ENCODE results near the gene PEX14. TPM values are rescaled to one million over a fixed set of nuclear protein-coding genes. Genes with fewer than 3 reads are reported as not detected.

PEX14 gene
- polyA plus RNA-seq, 1 donor (not counting 4 experiments of a cell fraction or from before 2014, with no cell fraction given): 8.4 TPM

- Histone ChIP-seq H3K9me1 (ENCODE audit: control insufficient read depth, extremely low read depth, insufficient read depth, low read length) (no peaks in the 10 kb centered on the region), H3K4me3 (ENCODE audit: control insufficient read depth in 2 of 3, extremely low read depth in 1 of 3, insufficient read depth in 2 of 3, low read depth in 1 of 3, low read length in 3 of 3) (no peak overlapping the region), H3K9ac (ENCODE audit: control insufficient read depth, extremely low read depth, insufficient read depth, low read length) (no peak overlapping the region), H3K9me3 (ENCODE audit: control insufficient read depth, low read depth, low read length) (no peaks in the 10 kb centered on the region), H3K27me3 (ENCODE audit: control insufficient read depth, extremely low read depth, insufficient read depth, low read length) (no peaks in the 10 kb centered on the region), H3K36me3 (ENCODE audit: control insufficient read depth in 2 of 2, extremely low read depth in 1 of 2, insufficient read depth in 2 of 2, low read length in 2 of 2) (peaks cover 0 to 1% of the 10 kb centered on the region in 2 experiments), H3K4me1 (ENCODE audit: control insufficient read depth, extremely low read depth, insufficient read depth, low read length) (no peaks in the 10 kb centered on the region), H4K20me1 (ENCODE audit: control insufficient read depth, extremely low read depth, insufficient read depth, low read length) (no peaks in the 10 kb centered on the region), H2AFZ (ENCODE audit: control insufficient read depth, low read length) (no peak overlapping the region), H3K4me2 (ENCODE audit: control insufficient read depth, extremely low read depth, insufficient read depth, low read depth, low read length) (no peak overlapping the region), H3K27ac (ENCODE audit: control insufficient read depth, insufficient read depth, low read length) (no peak overlapping the region), H3K79me2 (ENCODE audit: control insufficient read depth, insufficient read depth, low read length) (no peaks in the 10 kb centered on the region)
- TF ChIP-seq CTCF (optimal IDR thresholded peaks at IDR 0.05 in 1 of 3, IDR thresholded peaks at IDR 0.05 in 1 of 3, conservative IDR thresholded peaks at IDR 0.05 in 1 of 3; ENCODE audit: extremely low read depth in 1 of 3, insufficient read depth in 2 of 3, low read length in 3 of 3) (no peak), EZH2 (IDR thresholded peaks at IDR 0.05; ENCODE audit: low read length) (no peak)
- DNase-seq (ENCODE audit: low read depth, low spot score): no peak
- dilution Hi-C loops (cut with MboI; ENCODE audit: extremely low pct_ligation_motif_present, low sequenced_read_pairs): no loop called here
- no peak for FAIRE-seq
Measured at GRCh38 chr1:10673109-10673711, 198.5 kb downstream of the PEX14 start.

GRCh38 chr1:10674222-10674621 is 199.5 kb downstream of the PEX14 start:
- H3K4me2 ChIP-seq (ENCODE audit: control insufficient read depth, extremely low read depth, insufficient read depth, low read depth, low read length): no peak overlapping the region
- no peak overlapping the region for H2AFZ ChIP-seq (ENCODE audit: control insufficient read depth, low read length)
- no peaks in the 10 kb centered on the region for H3K9me1 ChIP-seq (ENCODE audit: control insufficient read depth, extremely low read depth, insufficient read depth, low read length)
- FAIRE-seq (no peak), DNase-seq (ENCODE audit: low read depth, low spot score) (no peak)
- H4K20me1 ChIP-seq (ENCODE audit: control insufficient read depth, extremely low read depth, insufficient read depth, low read length): peaks cover 2% of the 10 kb centered on the region
- H3K9me3 ChIP-seq (ENCODE audit: control insufficient read depth, low read depth, low read length): no peaks in the 10 kb centered on the region
- H3K9ac ChIP-seq (ENCODE audit: control insufficient read depth, extremely low read depth, insufficient read depth, low read length): no peak overlapping the region
- no peak overlapping the region for H3K27ac ChIP-seq (ENCODE audit: control insufficient read depth, insufficient read depth, low read length)
- H3K36me3 ChIP-seq (ENCODE audit: control insufficient read depth in 2 of 2, extremely low read depth in 1 of 2, insufficient read depth in 2 of 2, low read length in 2 of 2): no peaks in the 10 kb centered on the region
- TF ChIP-seq EZH2 (IDR thresholded peaks at IDR 0.05; ENCODE audit: low read length) (no peak), CTCF (optimal IDR thresholded peaks at IDR 0.05 in 1 of 3, IDR thresholded peaks at IDR 0.05 in 1 of 3, conservative IDR thresholded peaks at IDR 0.05 in 1 of 3; ENCODE audit: extremely low read depth in 1 of 3, insufficient read depth in 2 of 3, low read length in 3 of 3) (no peak)
- dilution Hi-C loops (cut with MboI; ENCODE audit: extremely low pct_ligation_motif_present, low sequenced_read_pairs): no loop called here
- H3K4me1 ChIP-seq (ENCODE audit: control insufficient read depth, extremely low read depth, insufficient read depth, low read length): no peaks in the 10 kb centered on the region
- no peak overlapping the region for H3K4me3 ChIP-seq (ENCODE audit: control insufficient read depth in 2 of 3, extremely low read depth in 1 of 3, insufficient read depth in 2 of 3, low read depth in 1 of 3, low read length in 3 of 3)
- no peaks in the 10 kb centered on the region for H3K27me3 ChIP-seq (ENCODE audit: control insufficient read depth, extremely low read depth, insufficient read depth, low read length)
- H3K79me2 ChIP-seq (ENCODE audit: control insufficient read depth, insufficient read depth, low read length): no peaks in the 10 kb centered on the region

All from keratinocyte (primary cell).